ENCODE results near the gene SCN4B.

- TF ChIP-seq CTCF (IDR thresholded peaks at IDR 0.05; ENCODE audit: low read depth, low read length), result no peak
- no peak for TF ChIP-seq MYC (IDR thresholded peaks at IDR 0.05; ENCODE audit: low read depth, low read length)
Measured at GRCh38 chr11:118175031-118175992, 22.7 kb upstream of the SCN4B start.
